Nephron progenitor cell (in vitro differentiated cells): ENCODE results near the gene OR1L8.
"Not testable (repeated sequence)": the region's sequence is repeated elsewhere in the genome, so short reads cannot be mapped to it uniquely, and the experiment has no call there.

Experiments
- DNase-seq: peaks from one replicate; pipeline ENCODE4 v3.0.0; 2021
- H3K27ac Mint-ChIP-seq: 2 replicates; pipeline ENCODE4 v1.8.0; 2021; ENCODE audit warnings: mild to moderate bottlenecking, moderate library complexity, mixed read lengths
- H3K27me3 Mint-ChIP-seq: 2 replicates; pipeline ENCODE4 v1.8.0; 2021; ENCODE audit warnings: mild to moderate bottlenecking, low read depth, mixed read lengths; ENCODE audit not compliant: poor library complexity
- H3K36me3 Mint-ChIP-seq: 2 replicates; pipeline ENCODE4 v1.8.0; 2021; ENCODE audit warnings: low read depth, mixed read lengths
- H3K4me1 Mint-ChIP-seq: 2 replicates; pipeline ENCODE4 v1.8.0; 2021; ENCODE audit warnings: mixed read lengths
- H3K4me3 Mint-ChIP-seq: 2 replicates; pipeline ENCODE4 v1.8.0; 2021; ENCODE audit warnings: mild to moderate bottlenecking, moderate library complexity, mixed read lengths
- H3K9me3 Mint-ChIP-seq: 2 replicates; pipeline ENCODE4 v1.8.0; 2021; ENCODE audit warnings: mild to moderate bottlenecking, moderate library complexity, mixed read lengths
- CTCF ChIP-seq: fragments of 200-600 bp; sonication (generic); IDR thresholded peaks from 2 replicates; pipeline ENCODE4 v1.5.0; 2021; ENCODE audit warnings: antibody characterized with exemption

The OR1L8 gene

GRCh38 chr9:122583284-122583683, at the start of gene OR1L8:
Gene OR1L8 (minus strand): TSS chr9:122583384. CDS start chr9:122568477, 14,907 bp downstream.
- H3K4me3 Mint-ChIP-seq, H3K27ac Mint-ChIP-seq, H3K36me3 Mint-ChIP-seq, H3K4me1 Mint-ChIP-seq, DNase-seq, H3K27me3 Mint-ChIP-seq: not testable (repeated sequence)
- H3K9me3 Mint-ChIP-seq = peaks cover 47% of the 10 kb centered on the region

GRCh38 chr9:122619996-122620395, 36.8 kb upstream of the OR1L8 start:
- no peak for TF ChIP-seq CTCF
- H3K36me3 Mint-ChIP-seq = no peaks in the 10 kb centered on the region
- peaks cover 29% of the 10 kb centered on the region for H3K9me3 Mint-ChIP-seq
- no peak overlapping the region for H3K27ac Mint-ChIP-seq
- DNase-seq = no peak
- H3K27me3 Mint-ChIP-seq = no peaks in the 10 kb centered on the region
- H3K4me3 Mint-ChIP-seq = no peak overlapping the region
- no peaks in the 10 kb centered on the region for H3K4me1 Mint-ChIP-seq

- Mint-ChIP-seq H3K27me3 (no peaks in the 10 kb centered on the region), H3K4me1 (no peaks in the 10 kb centered on the region), H3K27ac (no peak within 1 kb of the TSS), H3K9me3 (peaks cover 33% of the 10 kb centered on the region), H3K4me3 (no peak within 1 kb of the TSS), H3K36me3 (no peaks in the 10 kb centered on the region)
- no peak for TF ChIP-seq CTCF
- no peak for DNase-seq
Measured at GRCh38 chr9:122614362-122614761, 31.2 kb upstream of the OR1L8 start, which contains the start of gene OR1Q1. Gene OR1Q1 (plus strand): TSS chr9:122614738. CDS start chr9:122614738, 0 bp downstream.

- Mint-ChIP-seq H3K27me3 (no peaks in the 10 kb centered on the region), H3K27ac (no peak overlapping the region), H3K4me1 (no peaks in the 10 kb centered on the region), H3K4me3 (no peak overlapping the region), H3K36me3 (no peaks in the 10 kb centered on the region), H3K9me3 (peaks cover 40% of the 10 kb centered on the region)
- no peak for DNase-seq
- TF ChIP-seq CTCF = no peak
Measured at GRCh38 chr9:122609804-122610203, 26.6 kb upstream of the OR1L8 start.

- Mint-ChIP-seq H3K4me1 (no peaks in the 10 kb centered on the region), H3K4me3 (no peak overlapping the region), H3K27ac (no peak overlapping the region), H3K36me3 (no peaks in the 10 kb centered on the region), H3K9me3 (peaks cover 54% of the 10 kb centered on the region), H3K27me3 (no peaks in the 10 kb centered on the region)
- no peak for DNase-seq
- no peak for TF ChIP-seq CTCF
Measured at GRCh38 chr9:122606587-122606986, 23.4 kb upstream of the OR1L8 start.

GRCh38 chr9:122605691-122606090, 22.5 kb upstream of the OR1L8 start:
- H3K4me3 Mint-ChIP-seq = no peak overlapping the region
- H3K4me1 Mint-ChIP-seq = no peaks in the 10 kb centered on the region
- H3K27me3 Mint-ChIP-seq = peaks cover under 1% of the 10 kb centered on the region
- H3K9me3 Mint-ChIP-seq = peaks cover 53% of the 10 kb centered on the region
- no peak for TF ChIP-seq CTCF
- DNase-seq = no peak
- no peak overlapping the region for H3K27ac Mint-ChIP-seq
- H3K36me3 Mint-ChIP-seq = no peaks in the 10 kb centered on the region
